Colonic mucosa (tissue), 4 donors: ENCODE measurements around the gene PLB1. TPM values are rescaled to one million over a fixed set of nuclear protein-coding genes. Genes with fewer than 3 reads are reported as not detected.

Experiments
- DNase-seq: peaks from one replicate; pipeline ENCODE4 v3.0.0-alpha.2; 2020
- H3K27ac ChIP-seq: fragments of 200-600 bp; one replicate; pipeline ENCODE4 v1.8.0; 2021
- H3K27me3 ChIP-seq: fragments of 200-600 bp; one replicate; pipeline ENCODE4 v1.8.0; 2021
- H3K36me3 ChIP-seq: fragments of 200-600 bp; one replicate; pipeline ENCODE4 v1.8.0; 2021
- H3K4me1 ChIP-seq: fragments of 200-600 bp; one replicate; pipeline ENCODE4 v1.8.0; 2021; ENCODE audit warnings: mild to moderate bottlenecking
- H3K4me3 ChIP-seq: fragments of 200-600 bp; one replicate; pipeline ENCODE4 v1.8.0; 2021
- H3K9ac ChIP-seq, 2 donors: one replicate each; pipeline ENCODE4 v1.7.0; 2013; ENCODE audit warnings: control low read depth in 2 of 2, low read depth in 2 of 2, low read length in 2 of 2
- H3K9me3 ChIP-seq: fragments of 200-600 bp; one replicate; pipeline ENCODE4 v1.8.0; 2021
- CTCF ChIP-seq: fragments of 200-600 bp; IDR thresholded peaks from one replicate; pipeline ENCODE4 v1.8.0; 2022; ENCODE audit warnings: antibody characterized with exemption, mild to moderate bottlenecking
- intact Hi-C: fragments of 100-400 bp; cut with DNase I; formaldehyde crosslinking; loops from one replicate; pipeline ENCODE4 v1.14.1; 2022
- total RNA-seq, 2 donors: library from RNA; stranded (reverse); fragmentation: NEBNext Ultra II Directional in 1 of 2; extraction: Animal tissue kit (Norgen Biotek cat#: 25700) in 1 of 2; gene quantifications; one replicate each; pipeline ENCODE4 v1.2.1, GENCODE V29; 2021
- donor health status: healthy.
- donor health status: DM: no; HTN: no; CAD: no.
- donor health status: DM: no; HTN: no; CAD: no.

The PLB1 gene
- total RNA-seq, 2 donors from 2014 or later, result 1.3 to 3.0 TPM

DNA sequence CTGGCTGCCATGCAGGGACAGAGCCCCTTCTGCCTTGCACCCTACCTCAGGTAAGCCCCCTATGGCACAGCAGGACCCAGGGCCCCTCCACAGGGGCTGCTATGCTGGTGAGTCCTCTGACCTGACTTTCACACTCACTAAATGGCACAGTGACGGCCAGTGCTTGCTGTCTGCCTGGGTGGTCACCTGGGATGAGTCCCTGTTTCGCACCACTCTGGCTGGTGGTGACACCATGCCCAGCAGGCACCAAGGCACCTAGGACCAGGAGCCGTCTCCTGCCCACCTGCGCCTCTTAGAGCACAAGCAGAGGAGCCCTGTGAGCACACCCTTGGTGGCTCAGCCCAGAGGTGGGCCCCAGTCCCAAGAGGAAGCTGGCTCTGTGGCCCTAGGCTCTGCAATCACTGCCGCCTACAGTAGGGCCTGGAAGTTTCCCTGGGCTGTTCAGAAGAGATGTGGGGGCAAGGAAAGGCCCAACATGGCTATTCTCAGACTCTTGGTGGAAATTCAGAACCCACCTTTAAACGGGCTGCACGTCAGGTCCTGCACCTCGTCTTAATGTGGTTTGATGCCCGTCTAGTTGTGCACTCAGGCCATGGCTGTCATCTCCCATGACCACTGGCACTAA, 96.0 kb downstream of the PLB1 start:
- Histone ChIP-seq H3K27ac (no peak overlapping the region), H3K27me3 (no peaks in the 10 kb centered on the region), H3K4me1 (no peaks in the 10 kb centered on the region), H3K4me3 (no peak overlapping the region), H3K9ac (no peak overlapping the region), H3K36me3 (no peaks in the 10 kb centered on the region), H3K9me3 (no peaks in the 10 kb centered on the region)
- TF ChIP-seq CTCF, result no peak
- intact Hi-C loops, result no loop called here
- DNase-seq, result no peak

- no peak for DNase-seq
- intact Hi-C loops, result no loop called here
Observed at GRCh38 chr2:28592481-28592880, 96.6 kb downstream of the PLB1 start.

DNA sequence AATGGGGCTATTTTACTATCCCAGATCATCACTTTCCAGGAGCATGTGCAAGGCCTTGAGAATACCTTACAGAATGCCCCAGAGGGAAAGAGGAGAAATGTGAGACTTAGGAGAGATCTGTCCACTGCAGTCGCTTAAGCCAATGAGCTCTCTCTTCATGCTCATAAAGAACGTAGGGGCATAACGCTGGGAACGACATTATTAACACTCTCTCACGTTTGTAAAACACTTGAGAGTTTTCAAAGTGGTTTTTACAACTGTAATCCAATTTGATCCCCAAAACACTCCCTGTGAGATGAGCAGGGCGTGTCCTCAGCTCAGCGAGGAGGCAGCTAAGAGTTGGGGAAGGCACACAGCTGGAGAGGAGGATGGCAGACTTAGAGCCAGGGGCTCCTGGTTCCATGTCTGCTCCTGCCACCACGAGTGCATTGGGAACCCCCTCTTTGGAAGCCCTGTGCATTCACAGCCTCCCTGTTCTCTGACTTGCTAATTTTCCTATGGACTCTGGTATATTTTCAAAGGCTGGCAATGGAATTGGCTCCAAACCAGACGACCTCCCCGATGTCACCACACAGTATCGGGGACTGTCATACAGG, 97.4 kb downstream of the PLB1 start:
- Histone ChIP-seq H3K4me3 (no peak overlapping the region), H3K27me3 (no peaks in the 10 kb centered on the region), H3K9me3 (no peaks in the 10 kb centered on the region), H3K9ac (peak overlapping the region in 1 of 2 donors; percentile 15), H3K4me1 (no peaks in the 10 kb centered on the region), H3K36me3 (no peaks in the 10 kb centered on the region), H3K27ac (no peak overlapping the region)
- intact Hi-C loops, result no loop called here
- no peak for TF ChIP-seq CTCF
- DNase-seq, result no peak

More at GRCh38 chr2:28592481-28592880, 96.6 kb downstream of the PLB1 start:
- Histone ChIP-seq H3K27ac (no peak overlapping the region), H3K4me3 (no peak overlapping the region), H3K27me3 (no peaks in the 10 kb centered on the region), H3K9me3 (no peaks in the 10 kb centered on the region), H3K9ac (no peak overlapping the region), H3K36me3 (no peaks in the 10 kb centered on the region), H3K4me1 (no peaks in the 10 kb centered on the region)
- TF ChIP-seq CTCF, result no peak

GRCh38 chr2:28594000-28594331, 98.1 kb downstream of the PLB1 start:
- Histone ChIP-seq H3K4me3 (no peak overlapping the region), H3K9ac (peak overlapping the region in 1 of 2 donors; percentile 62), H3K27ac (peak overlapping the region; percentile 50), H3K36me3 (no peaks in the 10 kb centered on the region), H3K4me1 (no peaks in the 10 kb centered on the region), H3K27me3 (no peaks in the 10 kb centered on the region), H3K9me3 (no peaks in the 10 kb centered on the region)
- no peak for DNase-seq
- TF ChIP-seq CTCF, result no peak
- intact Hi-C loops, result loop anchor here (2.0 kb wide), 1 partner anchor 161 kb away; no protein-coding TSS in a partner anchor

GRCh38 chr2:28594332-28595108, 98.7 kb downstream of the PLB1 start:
- no peaks in the 10 kb centered on the region for H3K4me1 ChIP-seq
- peak overlapping the region; percentile 62 to 70 for H3K9ac ChIP-seq
- no peaks in the 10 kb centered on the region for H3K27me3 ChIP-seq
- TF ChIP-seq CTCF, result peak; percentile 76
- peak; percentile 96 for DNase-seq
- peak overlapping the region; percentile 50 for H3K27ac ChIP-seq
- no peak overlapping the region for H3K4me3 ChIP-seq
- intact Hi-C loops, result loop anchor here (2.0 kb wide), 1 partner anchor 160 kb away; no protein-coding TSS in a partner anchor
- H3K9me3 ChIP-seq, result no peaks in the 10 kb centered on the region
- H3K36me3 ChIP-seq, result no peaks in the 10 kb centered on the region
